ENCODE data around the gene LRMDA. TPM values are rescaled to one million over a fixed set of nuclear protein-coding genes. Genes with fewer than 3 reads are reported as not detected.

LRMDA gene
- total and polyA plus RNA-seq, 2 donors from 2014 or later, result 23.2 to 48.6 TPM

- Histone ChIP-seq H3K36me3 (ENCODE audit: control insufficient read depth in 2 of 3, insufficient read depth in 3 of 3, low read length in 3 of 3) (peaks cover 0 to 3% (median 0%) of the 10 kb centered on the region in 3 donors), H3K4me3 (ENCODE audit: low read length in 3 of 3) (peak overlapping the region; percentile 60 to 88 (median 65)), H3K4me1 (ENCODE audit: control insufficient read depth in 2 of 3, insufficient read depth in 2 of 3, low read depth in 1 of 3, low read length in 3 of 3) (peaks cover 2 to 11% (median 2%) of the 10 kb centered on the region in 3 donors), H3K9ac (ENCODE audit: low read length in 3 of 3) (peak overlapping the region in 2 of 3 donors; percentile 30 to 79), H3K27ac (ENCODE audit: low read depth in 2 of 2, low read length in 2 of 2) (peak overlapping the region; percentile 93 to 97), H3K9me3 (ENCODE audit: control insufficient read depth in 2 of 3, insufficient read depth in 1 of 3, low read length in 3 of 3) (no peaks in the 10 kb centered on the region), H3K27me3 (ENCODE audit: control insufficient read depth, insufficient read depth, low read length) (no peaks in the 10 kb centered on the region)
- FAIRE-seq (no peak), DNase-seq (peak; percentile 81 to 94 (median 90))
- no peak for TF ChIP-seq CTCF (IDR thresholded peaks at IDR 0.05; ENCODE audit: borderline replicate concordance, extremely low read depth, insufficient read depth)
- intact Hi-C loops (cut with DNase I), result loop anchor here (10.0 kb wide), 1 partner anchor 510 kb away; no protein-coding TSS in a partner anchor
Observed at GRCh38 chr10:75404815-75405597, 26.4 kb upstream of the LRMDA start.

- no peaks in the 10 kb centered on the region for H3K36me3 ChIP-seq (ENCODE audit: control insufficient read depth in 2 of 3, insufficient read depth in 3 of 3, low read length in 3 of 3)
- DNase-seq, result peak in 2 of 5 donors; percentile 30 to 63
- no peak for FAIRE-seq
- TF ChIP-seq CTCF (IDR thresholded peaks at IDR 0.05; ENCODE audit: borderline replicate concordance, extremely low read depth, insufficient read depth), result no peak
- peaks cover 2 to 13% (median 6%) of the 10 kb centered on the region in 3 donors for H3K4me1 ChIP-seq (ENCODE audit: control insufficient read depth in 2 of 3, insufficient read depth in 2 of 3, low read depth in 1 of 3, low read length in 3 of 3)
- H3K27me3 ChIP-seq (ENCODE audit: control insufficient read depth, insufficient read depth, low read length), result no peaks in the 10 kb centered on the region
- intact Hi-C loops (cut with DNase I), result loop anchor here (10.0 kb wide), 1 partner anchor 509 kb away; no protein-coding TSS in a partner anchor
- H3K4me3 ChIP-seq (ENCODE audit: low read length in 3 of 3), result peak overlapping the region; percentile 19 to 88 (median 20)
- H3K27ac ChIP-seq (ENCODE audit: low read depth in 2 of 2, low read length in 2 of 2), result peak overlapping the region; percentile 93 to 97
- peak overlapping the region in 1 of 3 donors; percentile 79 for H3K9ac ChIP-seq (ENCODE audit: low read length in 3 of 3)
- H3K9me3 ChIP-seq (ENCODE audit: control insufficient read depth in 2 of 3, insufficient read depth in 1 of 3, low read length in 3 of 3), result no peaks in the 10 kb centered on the region
Observed at GRCh38 chr10:75405598-75406461, 25.6 kb upstream of the LRMDA start.

GRCh38 chr10:75406462-75407223 lies 24.8 kb upstream of the LRMDA start:
- peak overlapping the region; percentile 10 to 82 (median 32) for H3K9ac ChIP-seq (ENCODE audit: low read length in 3 of 3)
- intact Hi-C loops (cut with DNase I), result loop anchor here (10.0 kb wide), 1 partner anchor 508 kb away; no protein-coding TSS in a partner anchor

More at GRCh38 chr10:75406462-75407223, 24.8 kb upstream of the LRMDA start:
- Histone ChIP-seq H3K27ac (ENCODE audit: low read depth in 2 of 2, low read length in 2 of 2) (peak overlapping the region; percentile 93 to 97), H3K36me3 (ENCODE audit: control insufficient read depth in 2 of 3, insufficient read depth in 3 of 3, low read length in 3 of 3) (no peaks in the 10 kb centered on the region), H3K4me1 (ENCODE audit: control insufficient read depth in 2 of 3, insufficient read depth in 2 of 3, low read depth in 1 of 3, low read length in 3 of 3) (peaks cover 2 to 13% (median 6%) of the 10 kb centered on the region in 3 donors), H3K9me3 (ENCODE audit: control insufficient read depth in 2 of 3, insufficient read depth in 1 of 3, low read length in 3 of 3) (no peaks in the 10 kb centered on the region), H3K27me3 (ENCODE audit: control insufficient read depth, insufficient read depth, low read length) (no peaks in the 10 kb centered on the region), H3K4me3 (ENCODE audit: low read length in 3 of 3) (peak overlapping the region in 2 of 3 donors; percentile 34 to 88)
- no peak for FAIRE-seq
- no peak for TF ChIP-seq CTCF (IDR thresholded peaks at IDR 0.05; ENCODE audit: borderline replicate concordance, extremely low read depth, insufficient read depth)
- peak in 2 of 5 donors; percentile 29 to 57 for DNase-seq
